ENCODE results near the gene NTN1. TPM values are rescaled to one million over a fixed set of nuclear protein-coding genes. Genes with fewer than 3 reads are reported as not detected.

The NTN1 gene
- total RNA-seq, 2 experiments from 2014 or later, result not detected

DNA sequence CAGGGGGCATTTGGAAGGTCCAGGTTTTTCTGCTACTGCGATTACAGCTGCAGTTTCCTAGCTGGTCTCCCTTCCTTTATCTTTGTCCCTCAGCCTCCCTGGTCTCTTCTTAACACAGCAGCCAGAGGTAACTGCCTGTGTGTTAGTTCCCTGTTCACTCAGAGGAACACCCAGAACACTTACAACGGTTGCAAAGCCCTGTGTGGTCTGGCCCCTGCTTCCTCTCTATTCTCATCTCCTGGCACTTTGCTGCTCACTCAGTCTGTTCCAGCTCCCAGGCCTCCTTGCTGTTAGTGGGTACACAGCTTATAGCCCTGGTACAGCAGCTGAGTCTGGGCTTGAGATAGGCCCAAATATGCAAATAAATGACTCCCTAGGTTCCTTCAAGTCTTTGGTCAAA, 16.4 kb downstream of the NTN1 start:
- H3K79me2 ChIP-seq (ENCODE audit: insufficient read depth, low read depth, low read length), result no peaks in the 10 kb centered on the region
- no peaks in the 10 kb centered on the region for H4K20me1 ChIP-seq (ENCODE audit: insufficient read depth, low read length)
- POLR2A ChIA-PET, result interaction anchor here (0.7 kb wide), 1 partner anchor 24 kb away, joined by 3 read pairs; no protein-coding TSS in a partner anchor
- H3K9me2 ChIP-seq (ENCODE audit: insufficient read depth, low read length), result no peaks in the 10 kb centered on the region
- H3K27ac ChIP-seq (ENCODE audit: low read depth, low read length, poor library complexity, severe bottlenecking), result no peak overlapping the region
- intact Hi-C loops (cut with micrococcal nuclease; ENCODE audit: unreplicated experiment), result no loop called here
- DNase-seq (ENCODE audit: low spot score), result no peak
- H3K4me3 ChIP-seq (ENCODE audit: low read depth, low read length, poor library complexity, severe bottlenecking), result no peak overlapping the region
- TF ChIP-seq, protein P1, sequence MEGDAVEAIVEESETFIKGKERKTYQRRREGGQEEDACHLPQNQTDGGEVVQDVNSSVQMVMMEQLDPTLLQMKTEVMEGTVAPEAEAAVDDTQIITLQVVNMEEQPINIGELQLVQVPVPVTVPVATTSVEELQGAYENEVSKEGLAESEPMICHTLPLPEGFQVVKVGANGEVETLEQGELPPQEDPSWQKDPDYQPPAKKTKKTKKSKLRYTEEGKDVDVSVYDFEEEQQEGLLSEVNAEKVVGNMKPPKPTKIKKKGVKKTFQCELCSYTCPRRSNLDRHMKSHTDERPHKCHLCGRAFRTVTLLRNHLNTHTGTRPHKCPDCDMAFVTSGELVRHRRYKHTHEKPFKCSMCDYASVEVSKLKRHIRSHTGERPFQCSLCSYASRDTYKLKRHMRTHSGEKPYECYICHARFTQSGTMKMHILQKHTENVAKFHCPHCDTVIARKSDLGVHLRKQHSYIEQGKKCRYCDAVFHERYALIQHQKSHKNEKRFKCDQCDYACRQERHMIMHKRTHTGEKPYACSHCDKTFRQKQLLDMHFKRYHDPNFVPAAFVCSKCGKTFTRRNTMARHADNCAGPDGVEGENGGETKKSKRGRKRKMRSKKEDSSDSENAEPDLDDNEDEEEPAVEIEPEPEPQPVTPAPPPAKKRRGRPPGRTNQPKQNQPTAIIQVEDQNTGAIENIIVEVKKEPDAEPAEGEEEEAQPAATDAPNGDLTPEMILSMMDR (conservative IDR thresholded peaks at IDR 0.05; ENCODE audit: low read length), result no peak
- TF ChIP-seq EZH2phosphoT487 (IDR thresholded peaks at IDR 0.05; ENCODE audit: borderline replicate concordance, low read depth, low read length), result no peak
- no peaks in the 10 kb centered on the region for H3K36me3 ChIP-seq (ENCODE audit: insufficient read depth, low read length)
- H3K9me3 ChIP-seq (ENCODE audit: low read length), result no peaks in the 10 kb centered on the region
- no peaks in the 10 kb centered on the region for H3K4me1 ChIP-seq (ENCODE audit: insufficient read depth, low read length, poor library complexity, severe bottlenecking)
- CTCF ChIA-PET (ENCODE audit: unreplicated experiment), result no interaction called here
- H3K4me2 ChIP-seq (ENCODE audit: low read length), result no peak overlapping the region
- no TSS peak for BruUV-seq (replicated peaks)
- H2AFZ ChIP-seq (ENCODE audit: low read length), result no peak overlapping the region

DNA sequence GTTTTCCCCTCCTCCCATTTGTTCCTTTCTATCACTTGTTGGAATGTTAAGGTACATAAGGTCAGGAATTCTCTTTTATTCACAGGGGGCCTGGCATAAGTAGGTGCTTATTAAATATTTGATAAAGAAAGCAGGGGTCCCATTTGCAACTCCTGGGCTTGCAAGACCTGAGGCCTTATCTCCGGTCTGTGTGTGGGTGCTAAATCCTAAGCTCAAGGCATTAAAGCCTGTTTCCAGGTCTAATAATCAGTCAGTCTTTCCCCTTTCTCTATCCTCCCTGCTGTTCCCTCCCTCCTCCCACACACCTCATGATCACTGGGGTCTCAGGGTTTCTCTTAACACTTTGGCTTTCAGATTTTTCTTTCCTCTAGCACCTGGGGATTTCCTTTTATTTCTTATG, 17.1 kb downstream of the NTN1 start:
- no peak for DNase-seq (ENCODE audit: low spot score)
- no peak overlapping the region for H3K4me3 ChIP-seq (ENCODE audit: low read depth, low read length, poor library complexity, severe bottlenecking)
- POLR2A ChIA-PET, result no interaction called here
- no peak overlapping the region for H3K27ac ChIP-seq (ENCODE audit: low read depth, low read length, poor library complexity, severe bottlenecking)
- intact Hi-C loops (cut with micrococcal nuclease; ENCODE audit: unreplicated experiment), result no loop called here
- H3K9me2 ChIP-seq (ENCODE audit: insufficient read depth, low read length), result no peaks in the 10 kb centered on the region
- H3K4me2 ChIP-seq (ENCODE audit: low read length), result no peak overlapping the region
- TF ChIP-seq, protein P1 (conservative IDR thresholded peaks at IDR 0.05; ENCODE audit: low read length), result no peak
- no peak for TF ChIP-seq EZH2phosphoT487 (IDR thresholded peaks at IDR 0.05; ENCODE audit: borderline replicate concordance, low read depth, low read length)
- BruUV-seq (replicated peaks), result no TSS peak
- CTCF ChIA-PET (ENCODE audit: unreplicated experiment), result no interaction called here
- no peak overlapping the region for H2AFZ ChIP-seq (ENCODE audit: low read length)
- no peaks in the 10 kb centered on the region for H3K79me2 ChIP-seq (ENCODE audit: insufficient read depth, low read depth, low read length)
- H3K4me1 ChIP-seq (ENCODE audit: insufficient read depth, low read length, poor library complexity, severe bottlenecking), result no peaks in the 10 kb centered on the region
- H4K20me1 ChIP-seq (ENCODE audit: insufficient read depth, low read length), result no peaks in the 10 kb centered on the region
- no peaks in the 10 kb centered on the region for H3K36me3 ChIP-seq (ENCODE audit: insufficient read depth, low read length)
- no peaks in the 10 kb centered on the region for H3K9me3 ChIP-seq (ENCODE audit: low read length)

DNA sequence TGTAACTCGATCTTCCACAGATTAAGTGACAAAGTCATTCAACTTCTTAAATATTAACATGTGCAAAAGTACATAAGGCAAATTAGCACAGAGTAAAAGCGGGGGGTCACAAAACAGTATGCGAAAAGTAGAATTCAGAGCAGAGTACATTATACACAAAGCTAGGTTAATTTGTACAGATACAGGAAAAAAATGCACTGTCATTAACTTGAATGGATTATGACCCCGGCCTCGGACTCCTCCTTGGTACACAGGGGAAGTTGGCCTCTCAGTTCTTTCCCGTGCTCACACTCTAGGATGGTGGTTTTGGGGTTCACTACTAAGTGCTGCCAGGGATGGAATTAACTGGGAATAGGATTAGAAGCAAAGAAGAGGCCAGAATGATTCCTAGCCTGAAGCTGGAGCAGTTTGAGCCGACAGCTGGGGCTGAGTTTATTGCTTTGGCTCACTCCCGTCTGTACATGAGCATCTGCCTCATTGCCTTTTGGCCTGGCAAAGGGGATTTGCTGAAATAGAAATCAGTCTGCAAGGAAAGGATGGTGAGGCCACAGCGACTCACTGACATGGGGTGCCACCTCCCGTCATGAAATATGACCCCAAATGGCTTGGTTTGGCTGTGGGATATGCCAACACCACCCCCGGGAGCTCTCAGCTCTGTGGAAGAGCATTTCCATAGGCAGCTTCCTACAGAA, 23.6 kb downstream of the NTN1 start:
- POLR2A ChIA-PET, result interaction anchor here (0.5 kb wide), 1 partner anchor 16 kb away, joined by 3 read pairs; no protein-coding TSS in a partner anchor
- Histone ChIP-seq H3K79me2 (ENCODE audit: insufficient read depth, low read depth, low read length) (no peaks in the 10 kb centered on the region), H3K9me3 (ENCODE audit: low read length) (no peaks in the 10 kb centered on the region), H3K4me2 (ENCODE audit: low read length) (no peak overlapping the region), H2AFZ (ENCODE audit: low read length) (no peak overlapping the region), H3K4me3 (ENCODE audit: low read depth, low read length, poor library complexity, severe bottlenecking) (no peak overlapping the region), H3K27ac (ENCODE audit: low read depth, low read length, poor library complexity, severe bottlenecking) (no peak overlapping the region), H3K4me1 (ENCODE audit: insufficient read depth, low read length, poor library complexity, severe bottlenecking) (no peaks in the 10 kb centered on the region), H4K20me1 (ENCODE audit: insufficient read depth, low read length) (no peaks in the 10 kb centered on the region), H3K36me3 (ENCODE audit: insufficient read depth, low read length) (no peaks in the 10 kb centered on the region), H3K9me2 (ENCODE audit: insufficient read depth, low read length) (no peaks in the 10 kb centered on the region)
- BruUV-seq (replicated peaks), result no TSS peak
- CTCF ChIA-PET (ENCODE audit: unreplicated experiment), result no interaction called here
- no peak for DNase-seq (ENCODE audit: low spot score)
- intact Hi-C loops (cut with micrococcal nuclease; ENCODE audit: unreplicated experiment), result no loop called here
- no peak for TF ChIP-seq EZH2phosphoT487 (IDR thresholded peaks at IDR 0.05; ENCODE audit: borderline replicate concordance, low read depth, low read length)
- TF ChIP-seq, protein P1 (conservative IDR thresholded peaks at IDR 0.05; ENCODE audit: low read length), result no peak

Measured in OCI-LY7 (cell line).